GM10266 (cell line): Measurements from ENCODE around the gene GPR143.
"Not testable (repeated sequence)": the region's sequence is repeated elsewhere in the genome, so short reads cannot be mapped to it uniquely, and the experiment has no call there.

Experiments
- DNase-seq: peaks from one replicate; pipeline ENCODE4 v3.0.0; 2012; ENCODE audit errors: extremely low spot score
- CTCF ChIP-seq: IDR thresholded peaks from 2 replicates; pipeline ENCODE4 v1.5.1; 2012; ENCODE audit warnings: mild to moderate bottlenecking, low read depth; ENCODE audit not compliant: control insufficient read depth, insufficient read depth; ENCODE audit errors: missing control alignments

Gene GPR143

GRCh38 chrX:9765737-9766097 is at the start of gene GPR143:
TSS of gene GPR143 (minus strand) at chrX:9765847. CDS start at chrX:9765817, 30 bp downstream.
- TF ChIP-seq CTCF, result no peak
- no peak for DNase-seq

GRCh38 chrX:9811086-9811485 is 45.4 kb upstream of the GPR143 start:
- not testable (repeated sequence) for DNase-seq

GRCh38 chrX:9809876-9810275 is 44.2 kb upstream of the GPR143 start:
- not testable (repeated sequence) for DNase-seq

- DNase-seq, result no peak
These were observed 41.9 kb upstream of the GPR143 start for GRCh38 chrX:9807355-9808182.

GRCh38 chrX:9805956-9806355 is 40.3 kb upstream of the GPR143 start:
- no peak for TF ChIP-seq CTCF
- DNase-seq, result no peak

More at GRCh38 chrX:9807355-9808182, 41.9 kb upstream of the GPR143 start:
- no peak for TF ChIP-seq CTCF

- TF ChIP-seq CTCF, result no peak
- DNase-seq, result no peak
These were observed 38.8 kb upstream of the GPR143 start for GRCh38 chrX:9804444-9804843.

GRCh38 chrX:9802737-9803136 is 37.1 kb upstream of the GPR143 start:
- TF ChIP-seq CTCF, result no peak
- no peak for DNase-seq

GRCh38 chrX:9797384-9798360 is 32.0 kb upstream of the GPR143 start:
- no peak for DNase-seq
- TF ChIP-seq CTCF, result no peak
